NCI-H526 (cell line): Measurements from ENCODE around the gene KLHL6.

Experiments used
- DNase-seq, 2 experiments: peaks; one replicate each; lab custom pipeline; 2025; lab: John Stamatoyannopoulos, UW

The KLHL6 gene

DNA sequence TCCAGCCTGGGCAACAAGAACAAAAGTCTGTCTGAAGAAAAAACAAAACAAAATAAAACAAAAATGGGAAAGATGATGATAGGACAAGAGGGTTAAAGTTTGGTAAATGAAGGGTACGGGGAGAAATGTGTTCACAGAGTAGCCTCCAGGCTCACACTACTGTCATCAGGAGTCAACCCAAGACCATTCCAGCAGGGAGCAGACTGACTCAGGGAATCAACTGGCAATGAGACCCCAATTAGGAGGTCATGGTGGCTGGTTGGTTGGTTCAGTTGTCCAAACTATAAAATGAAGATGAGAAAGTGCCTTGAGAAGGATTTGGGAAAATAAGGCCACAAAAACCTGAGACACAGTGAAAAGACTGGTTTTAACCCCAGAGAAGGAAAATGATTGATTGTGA is 51.8 kb downstream of the KLHL6 start:
- no peak for DNase-seq

DNA sequence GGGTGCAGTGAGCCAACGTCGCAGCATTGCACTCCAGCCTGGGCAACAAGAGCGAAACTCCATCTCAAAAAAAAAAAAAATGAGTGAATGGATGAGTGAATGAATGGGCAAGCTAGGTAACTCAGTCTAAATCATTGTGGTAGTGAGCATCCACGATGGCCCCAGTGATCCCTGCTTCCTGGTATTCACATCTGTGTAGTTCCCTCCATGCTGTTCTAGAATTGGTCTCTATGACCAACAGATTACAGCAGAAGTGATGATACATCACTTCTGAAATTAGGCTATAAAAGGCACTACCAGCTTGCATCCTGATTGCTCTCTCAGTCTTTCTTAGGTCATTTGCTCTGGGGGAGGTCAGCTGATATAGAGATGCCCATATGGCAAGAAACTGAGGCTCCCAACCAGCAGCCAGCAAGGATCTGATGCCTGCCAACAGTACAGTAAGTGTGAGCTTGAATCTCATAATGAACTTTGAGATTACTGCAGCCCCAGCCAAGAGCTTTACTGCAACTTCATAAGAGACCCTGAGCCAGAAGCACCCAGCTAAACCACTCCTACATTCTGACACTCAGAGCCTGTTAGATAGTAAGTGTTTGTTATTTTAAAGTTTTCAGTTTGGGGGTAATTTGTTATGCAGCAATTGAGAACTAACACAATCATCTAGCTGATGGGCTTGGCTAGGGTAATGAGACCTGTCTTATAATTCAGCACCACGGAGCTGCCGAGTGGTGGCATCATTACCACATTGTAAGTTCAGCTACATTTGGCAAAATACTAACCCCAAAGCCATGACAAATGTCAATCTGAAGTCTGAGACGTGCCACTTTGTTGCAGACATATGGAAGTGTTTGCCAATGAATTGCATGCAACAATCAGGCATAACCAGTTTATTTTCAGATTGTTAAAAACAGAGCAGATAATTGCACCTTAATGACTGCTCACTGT is 53.0 kb downstream of the KLHL6 start:
- peak in 1 of 2 experiments; percentile 16 for DNase-seq

DNA sequence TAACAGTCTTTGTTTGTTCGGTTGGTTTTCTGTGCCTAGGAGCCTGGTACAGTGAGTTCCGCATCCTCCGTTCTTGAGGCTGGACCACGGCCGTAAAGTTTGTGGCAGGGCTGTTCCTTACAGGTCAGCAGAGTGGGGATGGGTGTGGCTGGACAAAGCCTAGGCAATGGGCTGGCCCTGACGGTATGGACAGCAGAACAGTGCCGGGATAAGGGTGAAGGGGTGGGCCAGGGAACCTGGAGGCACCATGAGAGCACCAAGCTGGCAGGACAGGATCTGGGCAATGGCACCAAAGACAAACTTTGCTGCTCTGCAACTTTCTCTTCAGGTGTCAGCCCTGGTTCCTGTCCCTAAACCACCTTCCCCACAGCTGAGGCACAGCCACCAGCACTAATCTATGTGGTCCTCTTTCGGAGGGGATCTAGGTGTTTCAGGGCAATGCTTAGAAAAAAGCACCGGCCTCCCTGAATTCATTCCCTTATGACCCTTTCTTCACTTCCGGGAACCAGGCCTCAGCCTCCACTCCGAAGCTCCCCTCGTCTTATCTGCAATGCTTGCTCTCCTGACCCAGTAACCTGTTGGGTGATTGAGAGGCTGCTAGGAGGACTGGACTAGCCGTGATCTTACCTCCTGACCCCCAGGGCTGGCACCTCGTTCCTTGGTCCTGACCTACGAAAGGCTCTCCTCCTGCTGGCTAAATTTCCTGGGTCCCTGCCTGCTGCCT is 54.4 kb downstream of the KLHL6 start:
- DNase-seq, result no peak

DNA sequence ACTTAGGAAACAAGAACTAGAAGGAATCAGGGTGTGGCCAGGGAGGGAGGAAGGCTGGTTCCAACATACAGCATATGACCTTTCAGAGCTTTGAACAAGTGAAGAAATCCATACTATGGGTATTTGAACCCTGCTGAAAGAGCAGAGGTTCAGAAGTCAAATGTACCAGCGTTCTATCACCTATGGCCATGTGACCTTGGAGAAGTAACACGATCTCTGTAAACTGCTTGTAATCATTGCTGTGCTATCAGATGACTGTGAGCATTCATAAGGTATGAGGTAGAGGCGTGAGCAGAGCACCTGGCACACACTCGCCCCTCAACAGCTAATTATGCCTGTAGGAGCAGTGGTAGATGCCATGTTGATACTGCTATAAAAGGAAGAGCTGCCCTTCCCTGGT is 55.2 kb downstream of the KLHL6 start:
- DNase-seq, result no peak

DNA sequence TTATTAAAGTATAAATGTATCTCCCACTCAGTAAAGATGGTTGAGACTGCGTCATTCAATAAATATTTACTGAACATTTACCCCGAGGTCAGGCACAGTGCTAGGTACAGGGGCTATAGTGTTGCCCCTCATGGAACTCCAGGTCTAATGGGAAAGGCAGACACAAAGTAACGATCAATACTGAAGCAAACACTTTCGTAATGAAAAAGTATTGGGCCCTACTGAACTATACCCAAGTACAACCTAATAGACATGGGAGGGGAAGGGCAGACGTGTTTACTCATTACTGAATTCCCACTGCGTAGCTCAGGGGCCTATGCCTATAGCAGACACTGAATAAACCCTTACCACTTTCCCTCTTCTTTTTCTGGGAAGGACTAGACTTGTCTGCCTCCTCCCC is 56.9 kb downstream of the KLHL6 start:
- DNase-seq, result no peak

DNA sequence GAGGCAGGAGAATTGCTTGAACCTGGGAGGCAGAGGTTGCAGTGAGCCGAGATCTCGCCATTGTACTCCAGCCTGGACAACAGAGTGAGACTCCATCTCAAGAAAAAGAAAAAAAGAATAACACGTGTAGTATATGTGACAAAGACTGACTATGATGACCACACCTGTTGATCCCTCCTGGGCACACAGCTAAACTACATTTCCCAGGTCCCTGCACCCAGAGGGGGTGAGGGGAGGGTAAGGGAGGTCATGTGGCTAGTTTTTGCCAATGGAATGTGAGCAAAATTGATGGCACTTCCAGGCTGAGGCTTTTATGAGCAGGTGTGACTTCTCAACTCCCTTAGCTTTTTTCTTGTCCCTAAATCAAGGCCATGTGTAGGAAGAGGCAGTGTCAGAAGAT is 58.2 kb downstream of the KLHL6 start:
- no peak for DNase-seq

DNA sequence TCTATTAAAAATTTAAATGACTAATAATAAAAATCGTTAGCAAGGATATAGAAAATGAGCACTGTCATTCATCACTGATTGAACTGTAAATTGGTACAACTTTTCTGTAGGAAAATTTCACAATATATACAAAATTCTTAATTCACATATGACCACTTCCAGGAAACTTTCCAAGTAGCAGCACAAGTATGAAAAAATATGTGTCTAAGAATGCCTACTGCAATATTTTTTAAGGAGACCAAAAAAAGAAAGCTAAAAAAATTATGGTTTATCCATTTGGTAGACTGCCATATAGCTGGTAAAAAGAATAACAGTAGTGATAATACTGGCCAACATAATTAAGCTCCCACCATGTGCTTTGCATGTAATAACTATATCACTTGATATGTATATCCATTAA is 59.2 kb downstream of the KLHL6 start:
- no peak for DNase-seq

DNA sequence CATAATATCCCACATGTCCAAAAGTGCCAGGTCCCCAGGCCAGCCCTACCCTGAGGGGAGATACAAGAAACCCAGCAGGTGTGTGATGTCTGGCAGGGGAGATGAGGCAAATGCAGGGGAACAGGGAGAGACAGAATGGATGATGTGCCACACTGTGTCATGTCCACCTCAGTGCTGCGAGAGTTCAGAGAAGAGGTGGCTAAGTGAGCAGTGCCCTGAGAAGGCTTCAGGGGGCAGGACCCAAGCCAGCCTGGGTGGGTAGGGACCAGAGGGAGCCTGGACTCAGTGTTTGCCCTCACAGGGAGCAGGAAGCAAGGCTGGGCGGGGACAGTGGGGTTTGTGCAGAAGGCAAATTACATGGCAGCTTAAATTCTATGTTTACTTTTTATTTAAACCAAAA is 61.2 kb downstream of the KLHL6 start:
- DNase-seq, result no peak

DNA sequence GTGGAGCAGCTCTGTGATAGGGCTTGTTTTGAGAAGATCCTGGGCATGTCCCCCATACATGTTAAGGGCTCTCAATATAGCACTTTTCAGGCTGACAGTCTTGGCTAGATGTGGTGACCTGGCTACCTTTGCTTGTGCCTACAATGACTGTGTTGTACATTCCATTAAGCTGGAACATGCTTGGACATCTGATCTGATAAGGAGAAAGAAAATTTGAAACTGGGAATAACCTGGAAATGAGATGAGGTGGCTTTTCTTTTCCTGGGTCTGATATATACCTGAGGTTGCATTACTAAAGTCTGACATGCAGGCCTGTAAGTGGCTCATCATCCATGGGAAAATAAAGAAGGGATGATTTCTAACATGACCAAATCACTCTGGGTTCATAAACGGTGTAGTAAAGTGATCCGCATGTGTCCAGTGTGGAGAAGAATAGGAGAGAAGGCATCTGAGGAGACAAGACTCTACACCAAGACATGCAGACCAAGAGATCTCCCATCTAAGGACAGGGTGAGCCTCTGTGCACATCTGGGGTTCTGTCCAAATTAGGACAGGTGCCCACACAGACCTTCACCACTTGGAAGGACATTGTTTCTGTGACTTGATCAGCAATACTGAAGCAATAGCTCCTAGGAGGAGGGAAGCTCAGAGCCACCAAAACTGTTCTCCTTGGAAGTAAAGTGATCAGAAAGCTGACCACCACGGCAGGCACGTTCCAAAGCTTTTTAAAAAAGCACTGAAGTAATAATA is 62.0 kb downstream of the KLHL6 start:
- no peak for DNase-seq

DNA sequence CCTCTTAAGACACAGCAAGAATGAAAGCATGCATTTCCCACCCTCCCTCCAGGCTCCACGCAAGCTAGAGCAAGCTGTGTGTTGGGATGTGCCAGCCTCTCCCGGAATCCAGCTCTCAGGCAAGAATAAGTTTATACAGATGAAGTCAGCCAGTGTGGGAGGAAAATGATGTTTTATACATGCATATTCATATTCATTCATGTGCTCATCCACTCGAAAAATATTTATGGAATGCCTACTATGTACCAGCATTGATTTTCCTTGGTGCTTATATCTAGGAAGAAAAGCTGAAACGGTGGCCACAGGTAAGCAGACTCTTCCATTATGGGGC is 62.7 kb downstream of the KLHL6 start:
- no peak for DNase-seq

DNA sequence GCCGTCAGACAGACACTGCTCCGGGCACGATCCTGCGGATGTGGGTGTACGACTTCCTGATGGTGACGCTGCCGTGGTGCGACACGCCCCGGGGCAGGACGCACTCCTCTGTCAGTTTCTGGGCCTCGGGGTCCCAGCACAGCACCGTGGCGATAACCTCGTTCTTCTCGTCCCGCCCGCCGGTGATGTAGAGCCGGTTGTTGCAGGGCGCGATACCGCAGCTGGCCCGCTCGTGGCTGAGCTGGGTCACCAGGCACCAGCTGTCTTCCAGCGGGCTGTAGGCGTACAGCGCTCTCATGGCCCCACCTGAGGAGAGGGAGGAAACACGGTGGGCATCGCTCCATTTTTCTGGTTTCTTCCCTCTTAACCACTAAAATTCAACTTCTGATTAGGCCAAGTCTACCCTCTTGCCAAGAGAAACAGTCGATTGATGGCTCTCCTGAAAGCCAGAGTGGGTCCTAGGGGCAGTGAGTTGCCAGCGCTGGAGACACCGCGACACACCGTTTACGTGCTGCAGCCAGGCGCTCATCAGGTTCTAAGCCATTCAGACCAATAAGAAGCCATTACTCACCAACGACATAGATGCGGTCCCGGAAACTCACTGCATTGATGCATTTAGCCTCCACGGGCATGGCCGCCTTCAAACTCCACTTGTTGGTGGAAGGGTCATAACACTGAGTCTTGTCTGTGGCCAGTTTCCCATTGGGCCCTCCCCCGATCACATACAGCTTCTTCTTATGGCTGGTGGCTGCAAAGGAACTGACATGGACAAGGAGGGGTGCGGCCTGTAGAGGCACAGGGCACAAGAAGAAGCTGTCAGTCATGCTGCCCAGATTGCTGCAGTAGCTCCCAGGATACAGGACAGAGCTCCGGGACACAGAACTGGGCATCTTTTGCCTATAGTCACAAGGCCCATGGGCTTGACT is 63.3 kb downstream of the KLHL6 start:
- DNase-seq, result no peak

DNA sequence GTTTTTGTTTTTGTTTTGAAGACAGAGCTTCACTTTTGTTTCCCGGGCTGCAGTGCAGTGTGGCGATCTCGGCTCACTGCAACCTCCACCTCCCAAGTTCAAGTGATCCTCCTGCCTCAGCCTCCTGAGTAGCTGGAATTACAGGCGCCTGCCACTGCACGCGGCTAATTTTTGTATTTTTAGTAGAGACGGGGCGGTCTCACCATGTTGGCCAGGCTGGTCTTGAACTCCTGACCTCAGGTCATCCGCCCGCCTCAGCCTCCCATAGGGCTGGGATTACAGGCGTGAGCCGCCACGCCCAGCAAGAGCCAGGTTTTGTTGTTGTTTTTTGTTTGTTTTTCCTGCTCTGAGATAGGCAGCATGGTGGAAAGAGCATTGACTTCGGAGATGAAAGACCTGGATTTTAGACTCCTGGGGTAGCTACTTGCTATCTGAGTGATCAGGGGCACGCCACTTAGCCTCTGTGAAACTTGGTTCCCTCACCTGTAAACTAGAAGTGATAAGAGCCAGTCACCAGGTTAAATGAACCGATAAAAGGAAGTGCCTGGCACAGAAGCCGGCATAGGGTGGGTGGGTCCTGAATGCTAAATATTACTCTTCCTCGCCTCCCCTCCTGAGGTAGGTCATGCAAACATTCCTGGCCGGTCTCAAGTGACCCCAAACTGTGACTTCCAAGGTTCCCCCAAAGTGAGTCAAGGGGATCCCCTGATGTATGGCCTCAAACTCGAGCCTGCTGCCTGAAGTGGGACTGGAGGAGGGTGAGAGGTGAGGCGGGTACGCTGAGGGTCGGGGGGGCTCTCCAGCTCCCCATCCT is 64.2 kb downstream of the KLHL6 start:
- no peak for DNase-seq

DNA sequence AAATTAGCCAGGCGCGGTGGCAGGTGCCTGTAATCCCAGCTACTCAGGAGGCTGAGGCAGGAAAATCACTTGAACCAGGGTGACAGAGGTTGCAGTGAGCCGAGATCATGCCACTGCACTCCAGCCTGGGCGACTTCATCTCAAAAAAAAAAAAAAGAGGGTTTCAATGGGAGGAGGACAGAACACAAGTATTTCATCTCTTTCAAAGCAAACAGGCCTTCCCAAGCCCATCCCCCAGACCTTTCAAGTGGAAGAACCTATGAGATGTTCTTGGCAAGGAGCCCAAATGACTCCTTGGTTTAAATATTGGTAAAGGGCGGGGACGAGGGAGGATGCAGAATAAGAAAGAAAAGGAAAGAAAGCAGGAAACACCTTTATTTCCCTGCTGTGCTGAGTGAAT is 64.9 kb downstream of the KLHL6 start:
- DNase-seq, result no peak

DNA sequence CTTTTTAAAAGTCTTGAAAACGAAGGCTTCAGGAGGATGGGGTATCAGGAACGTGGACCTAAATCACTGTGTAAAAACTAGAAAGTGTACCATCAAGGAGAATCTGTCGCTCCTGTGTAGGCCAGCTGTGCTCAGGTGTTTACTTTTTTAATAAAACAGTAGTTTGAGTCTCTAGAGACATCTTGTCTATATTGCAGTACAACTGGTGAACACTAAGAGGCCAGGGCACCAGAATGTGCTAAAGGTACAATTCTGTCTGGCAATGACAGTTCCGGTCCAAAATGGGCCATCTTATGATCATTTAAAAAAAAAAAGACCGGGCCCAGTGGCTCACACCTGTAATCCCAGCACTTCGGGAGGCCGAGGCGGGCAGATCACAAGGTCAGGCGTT is 65.3 kb downstream of the KLHL6 start:
- no peak for DNase-seq

DNA sequence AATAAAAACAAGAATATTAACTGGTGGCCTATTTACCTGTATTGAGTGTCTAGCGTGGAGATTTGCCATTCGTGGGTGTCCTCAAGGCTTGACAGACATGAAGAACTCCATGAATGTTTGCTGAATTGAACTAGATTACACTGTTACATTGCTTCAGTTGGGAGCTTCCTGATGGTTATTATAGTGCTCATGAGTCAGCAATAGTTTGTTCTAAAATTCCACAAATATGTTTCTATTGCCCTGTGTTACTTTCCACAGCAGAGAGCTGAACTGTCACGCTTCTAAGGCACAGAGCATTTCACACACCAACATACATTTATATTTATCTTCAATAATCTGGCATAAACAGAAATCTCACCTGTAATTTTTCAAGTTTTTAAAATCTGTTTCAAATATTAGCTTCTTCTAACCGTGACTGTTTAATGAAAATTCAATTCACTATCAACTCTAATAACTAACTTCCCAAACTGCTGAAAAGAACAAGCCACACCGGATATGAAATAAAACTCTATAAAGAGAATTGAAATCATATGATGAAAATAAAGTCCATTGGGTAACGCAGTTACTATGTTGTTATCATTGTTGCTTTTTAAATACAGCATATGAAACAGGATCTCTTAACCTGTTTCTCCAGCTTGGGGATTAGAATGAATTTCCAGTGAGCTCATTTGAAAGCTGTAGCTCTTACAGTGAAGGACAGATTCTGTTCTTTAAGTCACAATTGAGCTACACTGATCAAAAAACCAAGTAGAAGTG is 65.9 kb downstream of the KLHL6 start:
- DNase-seq, result no peak

DNA sequence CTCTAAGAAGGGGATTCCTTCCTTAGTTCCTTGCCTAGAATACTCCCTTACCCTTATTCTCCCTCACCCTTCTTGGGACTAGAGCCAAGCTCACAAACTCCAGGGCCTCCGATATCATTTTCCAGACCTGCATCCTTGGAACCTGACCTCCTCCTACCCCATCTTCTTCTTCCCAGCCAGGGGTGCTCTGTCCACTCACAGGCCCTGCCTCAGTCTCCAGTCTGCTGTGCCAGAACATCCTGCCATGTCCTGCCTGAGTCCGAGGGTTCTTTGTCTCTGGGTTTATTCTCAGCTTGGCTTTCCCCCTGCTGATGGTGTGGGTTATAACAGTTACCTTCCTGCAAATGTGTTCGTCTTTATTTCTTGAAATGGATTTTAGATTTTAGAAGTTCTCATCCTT is 67.2 kb downstream of the KLHL6 start:
- no peak for DNase-seq

DNA sequence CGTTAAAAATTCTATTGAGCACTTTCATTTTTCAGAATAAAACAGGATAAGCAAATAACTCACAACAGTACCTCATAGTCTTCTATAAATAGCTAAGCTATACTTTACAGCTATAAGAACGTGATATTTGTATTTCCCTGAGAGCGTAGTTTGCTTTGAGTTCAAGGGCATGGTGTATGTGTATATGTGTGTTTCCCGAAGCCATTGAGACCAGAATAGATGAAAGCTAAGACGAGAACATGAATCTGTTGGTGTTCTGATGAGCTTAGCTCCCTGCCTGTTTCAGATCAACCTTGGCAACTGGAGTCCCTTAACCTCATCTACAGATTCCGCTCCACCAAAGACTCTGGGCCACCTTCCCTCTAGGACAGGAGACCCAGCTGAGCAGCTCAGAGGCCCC is 67.6 kb downstream of the KLHL6 start:
- no peak for DNase-seq

DNA sequence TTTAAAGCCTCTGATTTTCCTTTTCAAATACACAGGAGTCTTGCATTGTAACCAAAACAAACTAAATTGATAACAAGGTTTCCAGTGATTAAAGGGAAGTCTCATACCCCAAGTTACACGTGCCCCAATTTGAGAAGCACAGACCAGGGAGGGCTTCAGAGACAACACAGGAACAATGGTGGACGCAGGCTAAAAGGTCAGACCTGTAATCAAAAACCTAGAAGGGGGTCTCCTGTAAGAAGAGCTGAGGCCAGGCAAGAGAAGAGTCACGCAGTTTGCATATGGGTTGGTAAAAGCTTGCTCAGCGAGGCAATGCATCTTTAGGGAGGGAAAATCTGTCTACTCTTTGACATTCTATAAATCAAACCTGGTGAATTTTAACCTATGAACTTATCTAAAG is 68.5 kb downstream of the KLHL6 start:
- DNase-seq, result no peak

DNA sequence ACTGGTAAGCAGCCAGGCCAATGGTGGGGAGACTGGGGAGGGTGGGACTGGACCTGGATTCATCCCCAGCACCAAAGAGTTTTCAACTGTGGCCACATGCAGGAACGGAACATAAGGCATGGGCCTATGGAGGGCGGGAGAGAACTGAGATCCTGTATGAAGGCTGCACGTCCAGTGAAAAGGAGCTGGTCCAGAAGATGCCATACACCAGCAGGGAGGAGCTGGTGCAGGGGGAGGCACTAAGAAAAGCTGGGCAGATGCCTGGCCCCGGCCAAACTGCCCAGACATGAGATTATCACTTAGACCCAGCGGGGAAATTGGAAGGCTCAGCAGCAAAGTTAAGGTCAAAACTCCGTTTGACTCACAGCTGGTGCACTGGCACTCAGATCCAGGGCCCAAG is 69.0 kb downstream of the KLHL6 start:
- DNase-seq, result no peak

DNA sequence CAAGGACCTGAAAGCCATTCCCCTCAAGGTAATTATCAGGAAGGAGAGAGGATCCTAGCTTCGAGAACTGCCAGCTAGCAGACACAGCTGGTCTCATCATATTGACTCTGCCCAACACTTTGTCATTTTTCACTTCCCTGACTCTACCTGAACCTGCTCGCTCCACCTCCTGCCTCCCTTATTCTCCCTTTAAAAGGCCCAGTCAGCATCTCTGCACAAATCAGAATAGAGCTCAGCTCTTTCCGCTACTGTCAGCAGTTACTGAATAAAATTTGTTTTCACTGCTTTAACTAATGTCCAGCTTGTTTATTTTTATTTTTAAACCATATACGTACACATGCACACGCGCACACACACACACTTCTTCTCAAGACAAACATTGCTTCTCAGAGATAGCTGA is 69.9 kb downstream of the KLHL6 start:
- no peak for DNase-seq
